SU-DHL-6 (cell line): ENCODE measurements around the gene ABTB2.

Experiments used
- CTCF ChIP-seq: fragments of 200-600 bp; sonication (generic); IDR thresholded peaks from one replicate; pipeline ENCODE4 v1.5.1; 2017; ENCODE audit warnings: antibody characterized with exemption, mild to moderate bottlenecking, low read length, moderate library complexity; ENCODE audit not compliant: insufficient read depth, poor library complexity, severe bottlenecking
- EZH2phosphoT487 ChIP-seq: fragments of 200-600 bp; sonication (generic), shearing (Covaris generic); conservative IDR thresholded peaks from 2 replicates; pipeline ENCODE4 v1.6.1; 2018; ENCODE audit warnings: mild to moderate bottlenecking, antibody characterized with exemption, low read length, moderate library complexity, mixed read lengths

DNA sequence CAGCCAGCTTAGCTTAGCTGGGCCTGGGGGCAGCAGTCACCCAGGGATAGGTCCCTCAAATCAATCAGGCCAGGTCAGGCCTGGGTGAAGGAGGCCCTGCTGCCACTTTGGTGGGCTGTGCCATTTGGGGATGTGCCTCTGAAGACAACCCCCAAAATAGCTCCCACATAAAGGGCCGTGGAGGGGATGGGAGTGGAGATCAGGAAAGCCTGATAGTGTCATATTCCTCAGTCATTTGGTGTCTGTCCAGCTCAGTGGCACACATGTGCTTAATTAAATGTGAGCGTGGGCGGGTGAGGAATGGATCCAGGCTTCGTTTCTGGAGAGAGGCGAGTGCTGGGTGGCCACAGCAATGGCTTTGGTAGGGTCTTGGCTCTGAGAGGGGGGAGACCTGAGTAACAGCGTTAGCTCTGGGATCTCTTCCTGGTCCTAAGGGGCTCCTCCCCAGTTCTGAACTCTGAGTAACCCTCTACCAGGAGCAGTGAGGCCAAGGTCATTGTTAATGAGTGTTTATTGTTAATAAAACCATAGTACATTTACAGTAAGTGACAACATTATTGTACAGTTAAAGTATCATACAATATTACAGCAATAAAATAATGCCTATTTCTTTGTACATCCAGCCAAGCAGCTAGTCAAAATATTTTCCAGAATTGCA is 207.2 kb downstream of the ABTB2 start:
- TF ChIP-seq CTCF (no peak), EZH2phosphoT487 (no peak)
